DND-41 (cell line): Measurements from ENCODE around the gene PTPN3.

ENCODE experiments used
- EZH2 ChIP-seq: IDR thresholded peaks from 3 replicates; pipeline ENCODE4 v1.6.1; 2012; ENCODE audit warnings: borderline replicate concordance, low read depth, mild to moderate bottlenecking, moderate library complexity, low read length, inconsistent platforms; ENCODE audit not compliant: severe bottlenecking
- TF ChIP-seq, protein P1 (sequence below): IDR thresholded peaks from 2 replicates; pipeline ENCODE4 v1.5.1; 2012; ENCODE audit warnings: borderline replicate concordance, low read length, moderate library complexity, mild to moderate bottlenecking; ENCODE audit not compliant: poor library complexity, severe bottlenecking; ENCODE audit errors: extremely low read depth

DNA sequence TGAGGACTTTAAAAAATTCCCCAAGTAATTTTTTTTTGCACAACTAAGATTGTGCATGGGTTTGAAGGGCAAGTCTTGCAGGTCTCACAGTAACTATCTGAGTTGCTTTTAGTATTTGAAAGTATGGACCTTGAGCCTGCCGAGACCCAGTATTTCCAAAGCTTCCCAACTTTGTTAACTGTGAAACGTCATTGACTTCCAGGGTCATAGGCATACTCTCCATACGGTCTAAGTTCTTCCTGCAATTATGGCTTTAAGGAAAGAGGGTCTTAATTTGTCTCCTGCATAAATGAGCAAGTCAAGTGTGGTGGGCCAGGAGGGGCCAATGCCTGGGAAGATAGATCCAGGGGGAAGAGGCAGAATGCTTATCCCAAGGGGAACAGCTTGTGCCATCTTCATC is 153.2 kb downstream of the PTPN3 start:
- TF ChIP-seq, protein P1, sequence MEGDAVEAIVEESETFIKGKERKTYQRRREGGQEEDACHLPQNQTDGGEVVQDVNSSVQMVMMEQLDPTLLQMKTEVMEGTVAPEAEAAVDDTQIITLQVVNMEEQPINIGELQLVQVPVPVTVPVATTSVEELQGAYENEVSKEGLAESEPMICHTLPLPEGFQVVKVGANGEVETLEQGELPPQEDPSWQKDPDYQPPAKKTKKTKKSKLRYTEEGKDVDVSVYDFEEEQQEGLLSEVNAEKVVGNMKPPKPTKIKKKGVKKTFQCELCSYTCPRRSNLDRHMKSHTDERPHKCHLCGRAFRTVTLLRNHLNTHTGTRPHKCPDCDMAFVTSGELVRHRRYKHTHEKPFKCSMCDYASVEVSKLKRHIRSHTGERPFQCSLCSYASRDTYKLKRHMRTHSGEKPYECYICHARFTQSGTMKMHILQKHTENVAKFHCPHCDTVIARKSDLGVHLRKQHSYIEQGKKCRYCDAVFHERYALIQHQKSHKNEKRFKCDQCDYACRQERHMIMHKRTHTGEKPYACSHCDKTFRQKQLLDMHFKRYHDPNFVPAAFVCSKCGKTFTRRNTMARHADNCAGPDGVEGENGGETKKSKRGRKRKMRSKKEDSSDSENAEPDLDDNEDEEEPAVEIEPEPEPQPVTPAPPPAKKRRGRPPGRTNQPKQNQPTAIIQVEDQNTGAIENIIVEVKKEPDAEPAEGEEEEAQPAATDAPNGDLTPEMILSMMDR: no peak
- TF ChIP-seq EZH2: no peak
